ENCODE data around the gene MINDY3. TPM values are rescaled to one million over a fixed set of nuclear protein-coding genes. Genes with fewer than 3 reads are reported as not detected.

MINDY3 gene
- total RNA-seq, 1 experiment from 2014 or later: 14.9 TPM

- no peaks in the 10 kb centered on the region for H3K79me1 ChIP-seq (ENCODE audit: insufficient read depth, low read depth, low read length, poor library complexity, severe bottlenecking)
- H2BK15ac ChIP-seq (ENCODE audit: low read depth, low read length): no peak overlapping the region
- Mint-ChIP-seq H3K4me3 (no peak overlapping the region), H3K36me3 (ENCODE audit: insufficient read depth in 1 of 3, low read depth in 3 of 3) (no peaks in the 10 kb centered on the region), H3K27me3 (ENCODE audit: low read depth) (peaks cover 8% of the 10 kb centered on the region), H3K9me3 (no peaks in the 10 kb centered on the region; a peak in 1 of 5 replicates), H3K4me1 (peaks cover 7 to 11% of the 10 kb centered on the region in 2 experiments), H3K27ac (no peak overlapping the region)
- no peak overlapping the region for H2BK12ac ChIP-seq (ENCODE audit: insufficient read length, low read depth, low read length)
- H2BK120ac ChIP-seq (ENCODE audit: low read depth, low read length, poor library complexity, severe bottlenecking): no peak overlapping the region
- no peak overlapping the region for H4K8ac ChIP-seq (replicated peaks; ENCODE audit: insufficient read length, low read depth, low read length)
- H4K20me1 ChIP-seq (ENCODE audit: control insufficient read depth, insufficient read depth, insufficient read length): no peaks in the 10 kb centered on the region
- no peak overlapping the region for H4K5ac ChIP-seq (ENCODE audit: insufficient read length, low read depth, low read length)
- no peak overlapping the region for H3T11ph ChIP-seq (ENCODE audit: low read length)
- TF ChIP-seq CTCF (conservative IDR thresholded peaks at IDR 0.05): no peak
- no peak for DNase-seq
- H2BK5ac ChIP-seq (ENCODE audit: insufficient read length, low read length): no peak overlapping the region
- H3K4me1 ChIP-seq (ENCODE audit: insufficient read depth, low read length): no peaks in the 10 kb centered on the region
- no peak overlapping the region for H3K14ac ChIP-seq (ENCODE audit: insufficient read depth, low read length)
- H3K9me3 ChIP-seq (ENCODE audit: control insufficient read depth, low read depth, low read length): no peaks in the 10 kb centered on the region
- H2BK20ac ChIP-seq (ENCODE audit: low read depth, low read length, poor library complexity, severe bottlenecking): no peak overlapping the region
- no peak overlapping the region for H3K9ac ChIP-seq (ENCODE audit: extremely low read depth, insufficient read length, low read length)
- no CpG with 5 or more reads among the region's 6 CpGs for WGBS (ENCODE audit: extremely low coverage, insufficient read length, low lambda C conversion rate)
- H3K23ac ChIP-seq (ENCODE audit: insufficient read length, low read depth, low read length): no peak overlapping the region
- no peak overlapping the region for H2AK5ac ChIP-seq (ENCODE audit: insufficient read length, low read length)
- H3K4me2 ChIP-seq (ENCODE audit: insufficient read depth, insufficient read length, low read length): no peak overlapping the region
- no peak overlapping the region for H4K91ac ChIP-seq (ENCODE audit: insufficient read length, low read depth, low read length)
- no peaks in the 10 kb centered on the region for H3K23me2 ChIP-seq (ENCODE audit: insufficient read length, low read depth, low read length, poor library complexity, severe bottlenecking)
- no peaks in the 10 kb centered on the region for H3K79me2 ChIP-seq (ENCODE audit: insufficient read depth, low read length)
- H3K27ac ChIP-seq (ENCODE audit: insufficient read length, low read depth, low read length): no peak overlapping the region
- no peak overlapping the region for H3K56ac ChIP-seq (ENCODE audit: insufficient read length, low read depth, low read length)
- H3K27me3 ChIP-seq (ENCODE audit: insufficient read depth, low read length): no peaks in the 10 kb centered on the region
- H3K4ac ChIP-seq (ENCODE audit: low read depth, low read length): no peak overlapping the region
- no peak overlapping the region for H3K18ac ChIP-seq (ENCODE audit: insufficient read length, low read depth, low read length)
- no peak overlapping the region for H2AFZ ChIP-seq (ENCODE audit: low read length)
Measured at GRCh38 chr10:15740261-15740660, 120.0 kb downstream of the MINDY3 start.
